Measurements from ENCODE around the gene BEST4.

The BEST4 gene

DNA sequence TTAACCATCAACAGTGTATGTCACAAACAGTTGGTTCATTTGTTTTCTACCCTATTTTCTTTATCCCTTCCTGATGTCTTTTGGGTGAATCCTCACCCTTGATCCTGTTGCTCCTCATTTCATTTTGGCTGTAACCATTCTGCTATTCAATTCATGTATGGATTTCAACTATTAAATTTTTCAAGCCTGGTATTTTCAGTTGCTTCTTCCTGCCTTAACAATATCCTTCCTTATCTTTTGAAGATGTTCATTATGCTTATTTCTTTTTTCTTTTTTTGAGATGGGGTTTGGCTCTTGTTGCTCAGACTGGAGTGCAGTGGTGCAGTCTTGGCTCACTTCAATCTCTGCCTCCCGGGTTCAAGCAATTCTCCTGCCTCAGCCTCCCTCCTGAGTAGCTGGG lies 54.2 kb downstream of the BEST4 start:
- TF ChIP-seq JUND (IDR thresholded peaks at IDR 0.05; ENCODE audit: low read depth): no peak
- in situ Hi-C loops (cut with HindIII; ENCODE audit: low pct_unique_long_range_greater_than_20kb, low sequenced_read_pairs): no loop called here

More for the DNA sequence above, 54.2 kb downstream of the BEST4 start:
- DNase-seq (ENCODE audit: low read depth in 1 of 2, low spot score in 1 of 2): no peak

Measured in T47D (cell line).